NCI-H2029 treated with DMSO at 0.1 percent for 48 hours (cell line): ENCODE data around the gene PRDX3.

Experiments used
- DNase-seq: peaks from one replicate; lab custom pipeline; 2025; lab: John Stamatoyannopoulos, UW

Gene PRDX3

DNA sequence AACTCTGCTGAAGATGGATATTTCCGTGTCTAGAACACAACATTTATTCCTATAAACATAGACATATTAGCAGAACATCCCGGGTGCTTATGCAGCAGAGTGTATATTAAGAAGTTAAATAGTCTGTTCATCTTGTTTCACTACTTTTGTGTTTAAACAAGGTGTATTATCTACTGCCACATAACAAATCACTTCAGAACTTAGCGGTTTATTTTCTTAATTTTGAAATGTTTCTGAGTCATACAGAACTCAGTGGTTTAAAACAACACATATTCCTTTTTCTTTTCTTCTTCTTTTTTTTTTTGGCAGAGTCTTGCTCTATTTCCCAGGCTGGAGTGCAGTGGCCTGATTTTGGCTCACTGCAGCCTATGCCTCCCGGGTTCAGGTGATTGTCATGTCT is 48.9 kb downstream of the PRDX3 start:
- no peak for DNase-seq

- DNase-seq = no peak
Measured at GRCh38 chr10:119125942-119126341, 52.7 kb downstream of the PRDX3 start.

DNA sequence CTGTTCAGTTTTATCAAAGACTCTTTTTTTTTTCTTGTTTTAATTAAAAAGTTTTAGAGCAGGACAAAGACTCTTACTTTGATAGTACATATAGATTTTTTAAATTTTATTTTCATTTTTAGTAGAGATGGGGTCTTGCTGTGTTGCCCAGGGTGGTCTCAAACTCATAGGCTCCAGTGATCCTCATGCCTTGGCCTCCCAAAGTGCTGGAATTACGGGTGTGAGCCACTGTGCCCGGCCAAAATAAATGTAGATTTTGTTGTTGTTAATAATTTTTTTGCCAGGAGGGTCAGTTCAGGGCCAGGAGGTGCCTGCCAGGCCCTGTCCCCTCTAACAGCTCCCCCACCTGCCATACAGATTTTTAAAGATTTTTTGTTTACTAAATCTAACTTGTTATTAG is 57.7 kb downstream of the PRDX3 start:
- DNase-seq = no peak

DNA sequence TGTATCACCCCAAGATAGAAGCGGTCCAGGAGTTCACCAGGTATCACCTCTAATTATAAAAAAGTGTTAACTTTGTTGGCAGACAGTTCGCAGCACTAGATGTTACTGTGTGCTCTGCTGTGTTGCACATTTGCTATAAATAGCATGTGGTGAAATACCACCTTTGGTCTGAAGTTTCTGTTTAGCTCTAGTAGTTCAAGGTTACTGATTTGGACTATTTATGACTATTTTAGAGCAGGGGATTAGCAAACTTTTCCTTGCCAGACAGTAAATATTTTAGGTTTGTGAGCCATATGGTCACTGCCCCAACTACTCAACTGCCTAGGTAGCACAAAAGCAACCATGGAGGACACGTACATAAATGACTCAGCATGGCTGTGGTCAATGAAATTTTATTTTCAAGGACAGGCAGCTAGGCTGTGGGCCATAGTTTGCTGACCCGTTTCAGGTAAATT is 58.2 kb downstream of the PRDX3 start:
- DNase-seq = no peak

DNA sequence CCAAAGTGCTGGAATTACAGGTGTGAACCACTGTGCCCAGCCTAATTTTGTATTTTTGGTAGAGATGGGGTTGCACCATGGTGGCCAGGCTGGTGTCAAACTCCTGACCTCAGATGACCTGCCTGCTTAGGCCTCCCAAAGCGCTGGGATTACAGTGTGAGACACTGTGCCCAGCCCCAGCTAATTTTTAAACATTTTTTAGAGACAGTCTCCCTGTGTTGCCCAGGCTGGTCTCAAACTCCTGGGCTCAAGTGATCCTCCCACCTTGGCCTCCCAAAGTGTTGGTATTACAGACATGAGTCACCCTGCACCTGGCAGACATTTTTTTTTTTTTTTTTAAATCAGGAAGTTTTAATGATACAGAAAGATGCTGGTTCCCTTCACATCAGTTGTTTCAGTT is 59.2 kb downstream of the PRDX3 start:
- no peak for DNase-seq

DNA sequence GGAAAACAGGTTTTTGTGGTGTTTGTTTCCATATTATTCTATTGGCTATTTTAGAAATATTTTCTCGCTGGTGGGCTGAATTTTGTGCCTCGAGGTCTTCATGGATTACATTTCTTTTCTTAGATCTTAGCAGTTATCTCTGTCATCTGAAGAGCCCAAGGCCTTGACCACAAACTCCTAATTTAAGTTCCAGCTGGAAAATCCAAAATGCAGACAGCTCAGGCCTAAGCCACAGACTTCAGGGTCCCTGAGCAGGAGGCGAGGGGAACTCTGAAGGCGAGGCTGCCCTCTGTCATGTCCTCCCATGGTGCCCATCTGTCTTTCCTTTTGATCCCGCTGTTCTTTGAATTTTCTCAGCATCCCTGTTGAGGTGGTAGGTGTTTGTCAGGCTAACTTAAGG is 60.4 kb downstream of the PRDX3 start:
- DNase-seq = no peak
